OCI-LY3 (cell line): ENCODE results near the gene SRGAP1.
A peak's percentile ranks its signal among the peaks of the same experiment; 100 is the strongest.
"Not testable (repeated sequence)": the region's sequence is repeated elsewhere in the genome, so short reads cannot be mapped to it uniquely, and the experiment has no call there.

Source experiments
- H2AFZ ChIP-seq: fragments of 200-600, 300-600 bp; shearing (Covaris generic); 2 replicates; pipeline ENCODE4 v1.6.0; 2014; ENCODE audit warnings: antibody characterized with exemption, low read depth, low read length
- H3K27ac ChIP-seq: fragments of 200-600, 300-600 bp; sonication (generic); 2 replicates; pipeline ENCODE4 v1.5.1; 2014; ENCODE audit warnings: mild to moderate bottlenecking, low read length, moderate library complexity, mixed read lengths
- H3K27me3 ChIP-seq: fragments of 200-600, 300-600 bp; sonication (generic); 2 replicates; pipeline ENCODE4 v1.6.1; 2014; ENCODE audit warnings: low read depth, low read length, mixed read lengths
- H3K36me3 ChIP-seq: fragments of 200-600, 300-600 bp; sonication (generic); replicated peaks from 2 replicates; pipeline ENCODE3; 2014; ENCODE audit warnings: low read depth, low read length, mixed read lengths
- H3K4me1 ChIP-seq: fragments of 300-600, 200-600 bp; sonication (generic); 2 replicates; pipeline ENCODE4 v1.6.1; 2014; ENCODE audit warnings: low read length, mixed read lengths
- H3K4me2 ChIP-seq: fragments of 200-600, 300-600 bp; sonication (generic); 2 replicates; pipeline ENCODE4 v1.6.1; 2014; ENCODE audit warnings: low read length, mixed read lengths
- H3K4me3 ChIP-seq: fragments of 300-600, 200-600 bp; sonication (generic); 2 replicates; pipeline ENCODE4 v1.5.1; 2014; ENCODE audit warnings: antibody characterized with exemption, mild to moderate bottlenecking, low read length, moderate library complexity
- H3K79me2 ChIP-seq: fragments of 300-600, 200-600 bp; shearing (Covaris generic); 2 replicates; pipeline ENCODE4 v1.6.1; 2014; ENCODE audit warnings: mild to moderate bottlenecking, low read length, mixed read lengths
- H3K9ac ChIP-seq: fragments of 300-600, 200-600 bp; shearing (Covaris generic); 2 replicates; pipeline ENCODE4 v1.6.0; 2014; ENCODE audit warnings: mild to moderate bottlenecking, low read length, moderate library complexity
- H3K9me3 ChIP-seq: fragments of 200-600, 300-600 bp; shearing (Covaris generic); 2 replicates; pipeline ENCODE4 v1.6.1; 2014; ENCODE audit warnings: low read length, mixed read lengths; ENCODE audit not compliant: insufficient read depth
- H4K20me1 ChIP-seq: fragments of 200-600, 300-600 bp; sonication (generic); 2 replicates; pipeline ENCODE4 v1.6.1; 2016; ENCODE audit warnings: low read length, mixed read lengths; ENCODE audit not compliant: insufficient read depth
- CTCF ChIP-seq: fragments of 200-600, 300-600 bp; sonication (generic); IDR thresholded peaks from 2 replicates; pipeline ENCODE4 v1.5.1; 2014; ENCODE audit warnings: antibody characterized with exemption, low read length, low read depth
- EZH2phosphoT487 ChIP-seq: fragments of 200-600 bp; shearing (Covaris generic); IDR thresholded peaks from 2 replicates; pipeline ENCODE4 v1.6.1; 2018; ENCODE audit warnings: antibody characterized with exemption, mixed run types, low read depth

SRGAP1 gene

GRCh38 chr12:63836936-63837335 is 7.6 kb upstream of the SRGAP1 start:
- no peaks in the 10 kb centered on the region for H3K79me2 ChIP-seq
- no peak for TF ChIP-seq CTCF
- no peak for TF ChIP-seq EZH2phosphoT487
- no peaks in the 10 kb centered on the region for H3K9me3 ChIP-seq
- no peak overlapping the region for H3K4me2 ChIP-seq
- H3K4me1 ChIP-seq: no peaks in the 10 kb centered on the region
- H3K4me3 ChIP-seq: no peak overlapping the region
- no peaks in the 10 kb centered on the region for H3K36me3 ChIP-seq
- H2AFZ ChIP-seq: no peak overlapping the region
- H4K20me1 ChIP-seq: no peaks in the 10 kb centered on the region
- peaks cover 7% of the 10 kb centered on the region for H3K27me3 ChIP-seq
- H3K9ac ChIP-seq: no peak overlapping the region
- no peak overlapping the region for H3K27ac ChIP-seq

GRCh38 chr12:63838411-63838810 is 6.1 kb upstream of the SRGAP1 start:
- Histone ChIP-seq H3K27ac (no peak overlapping the region), H3K79me2 (no peaks in the 10 kb centered on the region)
- TF ChIP-seq EZH2phosphoT487 (no peak), CTCF (no peak)

GRCh38 chr12:63841011-63841410 is 3.5 kb upstream of the SRGAP1 start:
- Histone ChIP-seq H3K79me2 (no peaks in the 10 kb centered on the region), H3K9ac (no peak overlapping the region), H3K4me1 (peaks cover 8% of the 10 kb centered on the region), H3K4me3 (no peak overlapping the region), H3K36me3 (no peaks in the 10 kb centered on the region), H3K27me3 (peaks cover 2% of the 10 kb centered on the region; the same call in 1 of the 2 replicates), H4K20me1 (no peaks in the 10 kb centered on the region), H3K4me2 (no peak overlapping the region), H2AFZ (no peak overlapping the region), H3K9me3 (no peaks in the 10 kb centered on the region), H3K27ac (no peak overlapping the region)
- TF ChIP-seq EZH2phosphoT487 (no peak), CTCF (no peak)

More at GRCh38 chr12:63838411-63838810, 6.1 kb upstream of the SRGAP1 start:
- Histone ChIP-seq H3K27me3 (peaks cover 7% of the 10 kb centered on the region), H2AFZ (no peak overlapping the region), H3K4me3 (no peak overlapping the region), H3K9me3 (no peaks in the 10 kb centered on the region), H3K9ac (no peak overlapping the region), H4K20me1 (no peaks in the 10 kb centered on the region), H3K36me3 (no peaks in the 10 kb centered on the region), H3K4me1 (peaks cover 4% of the 10 kb centered on the region), H3K4me2 (no peak overlapping the region)

GRCh38 chr12:63841571-63841970 is 2.9 kb upstream of the SRGAP1 start:
- Histone ChIP-seq H3K79me2 (no peaks in the 10 kb centered on the region), H2AFZ (no peak overlapping the region), H3K4me3 (no peak overlapping the region), H3K27me3 (no peaks in the 10 kb centered on the region; the same call in 1 of the 2 replicates), H3K36me3 (no peaks in the 10 kb centered on the region), H3K9ac (no peak overlapping the region), H3K4me2 (no peak overlapping the region), H3K27ac (no peak overlapping the region), H3K4me1 (peaks cover 8% of the 10 kb centered on the region), H3K9me3 (no peaks in the 10 kb centered on the region), H4K20me1 (no peaks in the 10 kb centered on the region)
- TF ChIP-seq EZH2phosphoT487 (no peak), CTCF (no peak)

GRCh38 chr12:63842750-63843149 is 1.8 kb upstream of the SRGAP1 start:
- H3K27me3 ChIP-seq, H3K9ac ChIP-seq, H3K4me1 ChIP-seq, H3K27ac ChIP-seq, H3K9me3 ChIP-seq, H2AFZ ChIP-seq, H4K20me1 ChIP-seq, H3K36me3 ChIP-seq, H3K79me2 ChIP-seq: not testable (repeated sequence)
- peak overlapping the region; percentile 81; the same call in 1 of the 2 replicates for H3K4me2 ChIP-seq
- H3K4me3 ChIP-seq: peak overlapping the region; percentile 83; the same call in 1 of the 2 replicates
